HepG2 (cell line): Measurements from ENCODE around the gene TLR6. TPM values are rescaled to one million over a fixed set of nuclear protein-coding genes. Genes with fewer than 3 reads are reported as not detected.

ENCODE experiments used
- ATAC-seq: fragments of 200-7000 bp; cut with Tn5 transposase; 3 replicates; pipeline ENCODE4 v1.9.1; 2020; ENCODE audit warnings: mild to moderate bottlenecking, moderate library complexity
- BruUV-seq: library from RNA; stranded (reverse); fragments of 400-500 nt; replicated peaks from 2 replicates; lab custom pipeline; 2021; lab: Mats Ljungman, UMichigan
- CTCF ChIA-PET: fragments of 300-600 bp; formaldehyde crosslinking; extraction: SDS; loops from one replicate; lab custom pipeline; 2021; ENCODE audit warnings: low total read pairs, inconsistent platforms, low intra/inter-chr PET ratio; lab: Yijun Ruan, JAX
- POLR2A ChIA-PET: fragments of 350-600 bp; sonication (Branson Sonifier 250); formaldehyde crosslinking; loops from one replicate; lab custom pipeline; 2020; ENCODE audit warnings: antibody characterized with exemption, inconsistent platforms; lab: Yijun Ruan, JAX
- DNase-seq: peaks from one replicate; pipeline ENCODE4 v3.0.0-alpha.2; 2015; ENCODE audit warnings: low spot score
- FAIRE-seq: peaks from 3 replicates; lab custom pipeline; 2011; peaks lifted over from hg19 to GRCh38; lab: Jason Lieb, UNC
- H2AFZ ChIP-seq: one replicate; pipeline ENCODE4 v1.6.1; 2011; ENCODE audit warnings: low read length, inconsistent platforms
- H3K27ac ChIP-seq: fragments of 300-600 bp; 3 replicates; pipeline ENCODE4 v1.8.0; 2011; ENCODE audit warnings: mixed run types, mild to moderate bottlenecking, mixed read lengths, low read length, inconsistent platforms; ENCODE audit not compliant: insufficient read depth; ENCODE audit errors: extremely low read length
- H3K27me3 ChIP-seq, 2 experiments: fragments of 200-600 bp in 1 of 2; 2 replicates in 1 of 2; 3 replicates in 1 of 2; pipeline versions ENCODE4 v1.6.0 to v1.8.0; 2011; ENCODE audit warnings: low read length in 2 of 2, mild to moderate bottlenecking in 2 of 2, moderate library complexity in 2 of 2, inconsistent platforms in 1 of 2; ENCODE audit not compliant: insufficient read depth in 2 of 2, control insufficient read depth in 1 of 2
- H3K36me3 ChIP-seq, 2 experiments: fragments of 200-600 bp in 1 of 2; replicated peaks in 1 of 2; 2 replicates in 1 of 2; 3 replicates in 1 of 2; pipeline versions ENCODE4 v1.5.1 to v1.8.0; 2011; ENCODE audit warnings: low read length in 2 of 2, inconsistent platforms in 1 of 2; ENCODE audit not compliant: insufficient read depth in 2 of 2, control insufficient read depth in 1 of 2
- H3K4me1 ChIP-seq: 2 replicates; pipeline ENCODE4 v1.5.1; 2012; ENCODE audit warnings: low read length, inconsistent platforms; ENCODE audit not compliant: insufficient read depth
- H3K4me2 ChIP-seq: 2 replicates; pipeline ENCODE4 v1.6.0; 2011; ENCODE audit warnings: low read depth, low read length, inconsistent platforms
- H3K4me3 ChIP-seq, 3 experiments: fragments of 200-600 bp in 1 of 3; sonication (generic), shearing (Covaris generic) in 1 of 3; replicated peaks in 1 of 3; 2 replicates each; pipeline ENCODE4 v1.5.1; 2011 to 2016; ENCODE audit warnings: low read length in 3 of 3, inconsistent platforms in 2 of 3, low read depth in 2 of 3, mild to moderate bottlenecking in 2 of 3, control low read depth in 1 of 3, mixed read lengths in 1 of 3; ENCODE audit not compliant: insufficient read depth in 1 of 3
- H3K79me2 ChIP-seq: one replicate; pipeline ENCODE4 v1.6.1; 2011; ENCODE audit warnings: low read length, inconsistent platforms; ENCODE audit not compliant: insufficient read depth
- H3K9ac ChIP-seq: 2 replicates; pipeline ENCODE4 v1.6.0; 2011; ENCODE audit warnings: mild to moderate bottlenecking, low read depth, low read length, inconsistent platforms; ENCODE audit not compliant: insufficient read depth
- H3K9me3 ChIP-seq: 2 replicates; pipeline ENCODE4 v1.5.1; 2012; ENCODE audit warnings: mild to moderate bottlenecking, low read length
- H4K20me1 ChIP-seq: 2 replicates; pipeline ENCODE4 v1.6.0; 2011; ENCODE audit warnings: inconsistent platforms, mild to moderate bottlenecking, low read length, moderate library complexity; ENCODE audit not compliant: insufficient read depth
- CEBPB ChIP-seq: IDR thresholded peaks from 2 replicates; pipeline ENCODE4 v1.6.1; 2011; ENCODE audit warnings: low read depth, low read length, improper control_type of control experiment, borderline replicate concordance
- LBX2 ChIP-seq: sonication (generic); formaldehyde crosslinking; IDR thresholded peaks from 2 replicates; pipeline ENCODE4 v1.5.0; 2020; ENCODE audit warnings: missing genetic modification reagents, mild to moderate bottlenecking, borderline replicate concordance
- PHF20 ChIP-seq: sonication (generic); formaldehyde crosslinking; IDR thresholded peaks from 2 replicates; pipeline ENCODE4 v1.5.0; 2020; ENCODE audit warnings: mild to moderate bottlenecking, missing genetic modification reagents
- RARG ChIP-seq: sonication (generic); formaldehyde crosslinking; IDR thresholded peaks from 2 replicates; pipeline ENCODE4 v1.4.0; 2020; ENCODE audit warnings: low read depth, mild to moderate bottlenecking, missing genetic modification reagents
- RBM22 ChIP-seq: fragments of 200-400 bp; formaldehyde crosslinking; optimal IDR thresholded peaks from 2 replicates; pipeline ENCODE3; 2017; ENCODE audit warnings: mild to moderate bottlenecking, low read length, moderate library complexity
- TEAD2 ChIP-seq: sonication (generic); formaldehyde crosslinking; IDR thresholded peaks from 2 replicates; pipeline ENCODE4 v1.9.0; 2021; ENCODE audit warnings: missing genetic modification reagents
- ZC3H13 ChIP-seq: sonication (generic); formaldehyde crosslinking; IDR thresholded peaks from 2 replicates; pipeline ENCODE4 v1.8.1; 2023; ENCODE audit warnings: mild to moderate bottlenecking, missing genetic modification reagents, moderate library complexity
- ZKSCAN1 ChIP-seq: fragments of 150-350 bp; IDR thresholded peaks from 2 replicates; pipeline ENCODE4 v1.6.1; 2014; ENCODE audit warnings: low read length
- ZNF12 ChIP-seq: sonication (generic); formaldehyde crosslinking; IDR thresholded peaks from 2 replicates; pipeline ENCODE4 v1.5.0; 2020; ENCODE audit warnings: missing genetic modification reagents
- ZNF207 ChIP-seq: fragments of 450-650 bp; IDR thresholded peaks from 2 replicates; pipeline ENCODE4 v1.6.1; 2016; ENCODE audit warnings: antibody characterized with exemption, borderline replicate concordance
- WGBS: methylation state at CpG from one replicate; pipeline ENCODE4 v1.1.6; 2017; ENCODE audit warnings: low lambda C conversion rate; 5-methylcytosine and 5-hydroxymethylcytosine counted together
- in situ Hi-C: cut with HindIII; loops from 2 replicates; pipeline ENCODE4 v1.10.0; 2017; ENCODE audit warnings: low pct_unique_long_range_greater_than_20kb; ENCODE audit not compliant: extremely low pct_ligation_motif_present
- intact Hi-C: fragments of 100-400 bp; cut with micrococcal nuclease; formaldehyde crosslinking; loops from one replicate; pipeline ENCODE4 v1.10.0; 2022; ENCODE audit not compliant: unreplicated experiment
- polyA plus RNA-seq, 8 experiments: library from polyadenylated mRNA; depleted of rRNA in 3 of 8; stranded (reverse) in 7 of 8; unstranded in 1 of 8; fragments of >200 nt; fragmentation: Illumina TruSeq in 4 of 8; extraction: Trizol in 4 of 8; gene quantifications; 2 replicates each; pipeline versions ENCODE4 v1.2.1 to v1.2.3, GENCODE V29; 2011 to 2016; ENCODE audit warnings: low read depth in 4 of 8, missing spikeins in 1 of 8, mixed read lengths in 1 of 8; ENCODE audit not compliant: insufficient read depth in 1 of 8
- total RNA-seq, 5 experiments: library from RNA; depleted of rRNA; stranded (reverse); fragments of >200 nt; fragmentation: Illumina TruSeq; extraction: Trizol; gene quantifications; 2 replicates each; pipeline ENCODE4 v1.2.3, GENCODE V29; 2016; ENCODE audit warnings: low read depth in 1 of 5

Gene TLR6
- total and polyA plus RNA-seq, 2 of the 13 experiments (the other 11 are each of a cell fraction or from before 2014, with no cell fraction given) = 0.33 to 0.71 TPM

GRCh38 chr4:38855466-38855865 lies 1.2 kb downstream of the TLR6 start (continued):
- TF ChIP-seq RBM22 (no peak), PHF20 (CRISPR knock-in tag) (no peak), ZNF207 (no peak), ZNF12 (CRISPR knock-in tag) (no peak), ZKSCAN1 (no peak), ZC3H13 (CRISPR knock-in tag) (no peak), LBX2 (no peak), TEAD2 (CRISPR knock-in tag) (no peak)
- TF ChIP-seq, all 625 proteins: peak for 0

- FAIRE-seq = no peak
- Histone ChIP-seq H3K9me3 (no peaks in the 10 kb centered on the region), H3K4me1 (no peaks in the 10 kb centered on the region), H4K20me1 (no peaks in the 10 kb centered on the region), H3K27me3 (peaks cover 0 to 7% of the 10 kb centered on the region in 2 experiments; a peak in 2 of 5 replicates), H3K4me3 (no peak overlapping the region), H3K79me2 (no peaks in the 10 kb centered on the region), H3K4me2 (no peak overlapping the region), H3K36me3 (no peaks in the 10 kb centered on the region), H3K27ac (no peak overlapping the region), H2AFZ (no peak overlapping the region), H3K9ac (no peak overlapping the region)
- 76% methylated on average over 3 of the region's 3 CpGs for WGBS
- TF ChIP-seq RARG (no peak), CEBPB (0 out of 2 replicates have a peak, but pooled peaks have one; percentile 12)
- intact Hi-C loops (no loop called here), in situ Hi-C loops (no loop called here)
- ATAC-seq = no peak
- no TSS peak for BruUV-seq
- DNase-seq = no peak
- ChIA-PET POLR2A (no interaction called here), CTCF (no interaction called here)
These were observed 10.6 kb downstream of the TLR6 start for GRCh38 chr4:38846015-38846414.
